Thyroid gland (tissue), 4 donors: ENCODE data around the gene DMD. TPM values are rescaled to one million over a fixed set of nuclear protein-coding genes. Genes with fewer than 3 reads are reported as not detected.

Source experiments
- DNase-seq, 2 donors: peaks; one replicate each; pipeline ENCODE4 v3.0.0-alpha.2; 2019
- H3K27ac ChIP-seq, 3 donors: fragments of 200-600 bp; sonication (generic); 1 replicate in 2 of 3; 2 replicates in 1 of 3; pipeline ENCODE4 v1.5.1; 2016 to 2019; ENCODE audit warnings: mild to moderate bottlenecking in 1 of 3, moderate library complexity in 1 of 3
- H3K27me3 ChIP-seq: fragments of 200-600 bp; sonication (generic); one replicate; pipeline ENCODE4 v1.5.1; 2019
- H3K36me3 ChIP-seq, 2 donors: fragments of 200-600 bp; sonication (generic); one replicate each; pipeline ENCODE4 v1.5.1; 2016 to 2019
- H3K4me1 ChIP-seq, 2 donors: fragments of 200-600 bp; sonication (generic); one replicate each; pipeline ENCODE4 v1.5.1; 2017 to 2019
- H3K4me3 ChIP-seq, 3 donors: fragments of 200-600 bp; sonication (generic); replicated peaks in 1 of 3; 1 replicate in 2 of 3; 2 replicates in 1 of 3; pipeline ENCODE4 v1.5.1; 2016; ENCODE audit warnings: mild to moderate bottlenecking in 1 of 3
- H3K9me3 ChIP-seq: fragments of 200-600 bp; sonication (generic); one replicate; pipeline ENCODE4 v1.5.1; 2017
- POLR2A ChIP-seq, 2 donors: fragments of 450-650 bp; IDR thresholded peaks; one replicate each; pipeline ENCODE4 v1.6.1; 2017; ENCODE audit warnings: antibody characterized with exemption in 2 of 2, mild to moderate bottlenecking in 2 of 2, moderate library complexity in 1 of 2
- WGBS, 2 donors: methylation state at CpG; one replicate each; pipeline ENCODE4 v1.1.5; 2017; 5-methylcytosine and 5-hydroxymethylcytosine counted together
- intact Hi-C: fragments of 100-400 bp; cut with DNase I; formaldehyde crosslinking; loops from one replicate; pipeline ENCODE4 v1.15.1; 2023
- total RNA-seq, 4 donors: library from RNA; depleted of rRNA; stranded (reverse); fragments of >200 nt; gene quantifications; one replicate each; pipeline ENCODE4 v1.2.3, GENCODE V29; 2016
- TF ChIP-seq, protein P1 (sequence below), 6 experiments: fragments of 200-600 bp in 3 of 6; fragments of 450-650 bp in 3 of 6; sonication (generic) in 3 of 6; IDR thresholded peaks; one replicate each; pipeline ENCODE4 v1.5.1; 2016 to 2019; ENCODE audit warnings: antibody characterized with exemption in 6 of 6, mild to moderate bottlenecking in 2 of 6, inconsistent platforms in 1 of 6, moderate library complexity in 1 of 6

The DMD gene
- total RNA-seq, 4 donors from 2014 or later = 16.5 to 24.0 (median 21.7) TPM

DNA sequence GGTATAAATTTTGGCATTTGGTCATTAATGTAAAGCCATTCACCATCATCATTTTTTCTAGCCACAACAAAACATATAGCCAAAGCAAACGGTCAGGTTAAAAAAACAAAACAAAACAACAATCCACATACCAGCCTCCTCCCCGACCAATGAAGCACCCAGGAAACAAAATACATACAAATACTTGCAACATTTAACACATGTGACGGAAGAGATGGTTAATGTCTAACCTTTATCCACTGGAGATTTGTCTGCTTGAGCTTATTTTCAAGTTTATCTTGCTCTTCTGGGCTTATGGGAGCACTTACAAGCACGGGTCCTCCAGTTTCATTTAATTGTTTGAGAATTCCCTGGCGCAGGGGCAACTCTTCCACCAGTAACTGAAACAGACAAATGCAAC lies 1282.0 kb downstream of the DMD start:
- no peak for DNase-seq
- TF ChIP-seq, protein P1, sequence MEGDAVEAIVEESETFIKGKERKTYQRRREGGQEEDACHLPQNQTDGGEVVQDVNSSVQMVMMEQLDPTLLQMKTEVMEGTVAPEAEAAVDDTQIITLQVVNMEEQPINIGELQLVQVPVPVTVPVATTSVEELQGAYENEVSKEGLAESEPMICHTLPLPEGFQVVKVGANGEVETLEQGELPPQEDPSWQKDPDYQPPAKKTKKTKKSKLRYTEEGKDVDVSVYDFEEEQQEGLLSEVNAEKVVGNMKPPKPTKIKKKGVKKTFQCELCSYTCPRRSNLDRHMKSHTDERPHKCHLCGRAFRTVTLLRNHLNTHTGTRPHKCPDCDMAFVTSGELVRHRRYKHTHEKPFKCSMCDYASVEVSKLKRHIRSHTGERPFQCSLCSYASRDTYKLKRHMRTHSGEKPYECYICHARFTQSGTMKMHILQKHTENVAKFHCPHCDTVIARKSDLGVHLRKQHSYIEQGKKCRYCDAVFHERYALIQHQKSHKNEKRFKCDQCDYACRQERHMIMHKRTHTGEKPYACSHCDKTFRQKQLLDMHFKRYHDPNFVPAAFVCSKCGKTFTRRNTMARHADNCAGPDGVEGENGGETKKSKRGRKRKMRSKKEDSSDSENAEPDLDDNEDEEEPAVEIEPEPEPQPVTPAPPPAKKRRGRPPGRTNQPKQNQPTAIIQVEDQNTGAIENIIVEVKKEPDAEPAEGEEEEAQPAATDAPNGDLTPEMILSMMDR (IDR thresholded peaks at IDR 0.05) = no peak
- TF ChIP-seq POLR2A (IDR thresholded peaks at IDR 0.05) = no peak
- intact Hi-C loops = no loop called here
- Histone ChIP-seq H3K4me3 (no peak overlapping the region), H3K27ac (no peak overlapping the region), H3K27me3 (no peaks in the 10 kb centered on the region), H3K36me3 (no peaks in the 10 kb centered on the region), H3K4me1 (no peaks in the 10 kb centered on the region), H3K9me3 (no peaks in the 10 kb centered on the region)
- WGBS, 2 donors = 67 to 78% methylated on average over 5 of the region's 5 CpGs

DNA sequence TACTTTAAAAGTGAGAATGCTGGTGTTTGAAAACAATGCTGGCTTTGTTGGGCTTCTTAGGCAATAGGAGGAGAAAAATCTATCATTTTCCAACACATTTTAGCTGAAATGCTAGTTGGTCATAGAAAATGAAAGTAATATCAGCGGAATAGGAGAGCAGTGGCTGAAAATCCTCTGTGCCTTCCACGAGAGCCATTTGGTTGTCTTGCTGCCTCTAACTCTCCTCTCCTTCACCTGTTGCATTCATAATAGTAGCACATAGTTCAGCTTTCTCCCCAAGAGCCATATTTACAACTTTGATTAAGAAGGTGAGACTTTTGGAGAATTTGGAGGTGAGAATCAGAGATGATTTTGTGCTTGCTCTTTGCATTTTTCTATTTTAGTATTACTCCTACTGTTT lies 1290.1 kb downstream of the DMD start:
- no peak overlapping the region for H3K4me3 ChIP-seq
- DNase-seq = no peak
- 87 to 88% methylated on average over 2 of the region's 2 CpGs for WGBS, 2 donors

DNA sequence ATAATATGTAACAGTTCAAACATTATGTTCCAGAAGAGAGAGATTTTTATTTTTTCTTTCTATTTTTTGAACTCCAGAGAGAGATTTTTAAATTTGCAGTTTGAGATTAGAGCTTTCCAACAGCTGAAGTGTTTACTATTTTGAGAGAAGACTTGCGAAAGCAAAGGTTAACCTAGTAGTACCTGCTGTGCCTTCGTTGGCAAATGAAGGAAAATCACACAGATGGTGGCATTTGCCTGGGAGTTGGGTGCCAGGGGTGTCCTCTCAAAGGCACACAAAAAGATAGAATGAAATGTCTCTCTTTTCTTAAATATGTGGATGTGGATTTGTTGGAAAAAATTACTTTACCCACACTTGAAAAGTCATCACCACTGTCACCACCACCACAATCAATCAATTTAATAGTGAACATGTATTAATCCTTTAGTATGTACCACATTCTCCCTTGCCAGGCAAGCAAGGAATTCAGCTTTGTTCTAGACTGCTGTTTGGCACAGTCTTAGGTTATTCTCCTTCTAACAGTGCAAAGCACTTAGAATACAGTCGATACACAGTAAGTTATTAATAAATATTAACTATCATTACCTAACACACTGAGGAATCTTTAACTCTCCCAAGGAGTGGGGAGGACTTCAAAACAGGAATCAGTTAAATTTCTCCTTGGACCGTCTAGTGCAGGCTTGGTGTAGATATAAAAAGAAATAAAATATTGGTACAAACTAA lies 1301.3 kb downstream of the DMD start:
- Histone ChIP-seq H3K27me3 (no peaks in the 10 kb centered on the region), H3K27ac (no peak overlapping the region), H3K4me1 (no peaks in the 10 kb centered on the region), H3K9me3 (no peaks in the 10 kb centered on the region), H3K36me3 (no peaks in the 10 kb centered on the region), H3K4me3 (no peak overlapping the region)
- 75 to 84% methylated on average over 4 of the region's 4 CpGs for WGBS, 2 donors
- TF ChIP-seq POLR2A (IDR thresholded peaks at IDR 0.05) = no peak
- TF ChIP-seq, protein P1 (IDR thresholded peaks at IDR 0.05) = no peak
- intact Hi-C loops = no loop called here
- DNase-seq = no peak

More for the DNA sequence above, 1290.1 kb downstream of the DMD start:
- intact Hi-C loops = no loop called here
- Histone ChIP-seq H3K36me3 (no peaks in the 10 kb centered on the region), H3K4me1 (no peaks in the 10 kb centered on the region), H3K27ac (no peak overlapping the region), H3K9me3 (no peaks in the 10 kb centered on the region), H3K27me3 (no peaks in the 10 kb centered on the region)
- TF ChIP-seq, protein P1 (IDR thresholded peaks at IDR 0.05) = no peak
- no peak for TF ChIP-seq POLR2A (IDR thresholded peaks at IDR 0.05)

DNA sequence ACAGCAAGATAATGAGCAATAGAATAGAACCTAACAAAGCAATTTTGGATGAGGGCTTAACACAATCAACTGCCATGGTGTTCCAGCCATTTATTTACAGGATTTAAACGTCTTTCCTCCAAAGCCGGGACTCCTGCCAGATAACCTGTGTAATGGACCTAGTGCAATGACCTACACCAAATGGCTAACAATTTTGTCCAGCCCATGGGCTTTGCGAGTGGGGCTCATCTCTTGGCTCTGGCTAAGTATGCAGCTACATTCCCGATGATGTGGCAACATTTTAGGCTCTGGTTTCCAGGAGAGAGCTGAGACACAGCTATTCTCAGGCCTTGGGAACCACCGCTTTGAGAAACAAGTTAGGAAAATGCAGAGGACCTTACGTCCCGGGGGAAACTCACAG lies 1317.2 kb downstream of the DMD start:
- H3K36me3 ChIP-seq = no peaks in the 10 kb centered on the region
- H3K27me3 ChIP-seq = no peaks in the 10 kb centered on the region
- 84 to 86% methylated on average over 7 of the region's 7 CpGs for WGBS, 2 donors
- no peak overlapping the region for H3K27ac ChIP-seq
- no peak overlapping the region for H3K4me3 ChIP-seq
- no peaks in the 10 kb centered on the region for H3K4me1 ChIP-seq
- no peak for DNase-seq
- H3K9me3 ChIP-seq = no peaks in the 10 kb centered on the region
- TF ChIP-seq, protein P1 (IDR thresholded peaks at IDR 0.05) = no peak
- no peak for TF ChIP-seq POLR2A (IDR thresholded peaks at IDR 0.05)
- intact Hi-C loops = no loop called here

DNA sequence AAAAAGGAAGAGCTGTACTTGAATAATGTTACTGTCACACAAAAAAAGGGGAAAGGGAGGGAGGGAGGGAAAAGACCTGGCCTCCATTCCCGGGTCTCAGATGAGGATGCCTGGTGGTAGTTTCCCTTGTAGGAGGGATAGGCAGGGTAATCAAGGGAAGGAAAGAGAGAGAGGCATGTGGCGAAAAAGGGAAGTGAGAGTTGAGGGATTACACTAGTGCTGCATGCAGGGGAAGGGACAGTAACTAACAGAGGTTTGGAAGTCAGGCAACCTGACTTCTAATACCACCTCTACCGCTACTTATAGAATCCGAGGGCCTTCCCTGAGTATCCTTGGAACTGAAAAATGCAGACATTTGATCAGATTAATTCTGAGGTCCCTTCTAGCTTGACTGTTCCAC lies 1317.8 kb downstream of the DMD start:
- no peaks in the 10 kb centered on the region for H3K36me3 ChIP-seq
- intact Hi-C loops = no loop called here
- 78 to 85% methylated on average over 4 of the region's 4 CpGs for WGBS, 2 donors
- H3K4me3 ChIP-seq = no peak overlapping the region
- no peaks in the 10 kb centered on the region for H3K4me1 ChIP-seq
- no peaks in the 10 kb centered on the region for H3K27me3 ChIP-seq
- DNase-seq = no peak
- no peaks in the 10 kb centered on the region for H3K9me3 ChIP-seq
- no peak for TF ChIP-seq POLR2A (IDR thresholded peaks at IDR 0.05)
- TF ChIP-seq, protein P1 (IDR thresholded peaks at IDR 0.05) = no peak
- no peak overlapping the region for H3K27ac ChIP-seq
